H9 (cell line): ENCODE data around the gene ZP3. TPM values are rescaled to one million over a fixed set of nuclear protein-coding genes. Genes with fewer than 3 reads are reported as not detected.

Experiments used
- DNase-seq: peaks from one replicate; pipeline ENCODE4 v3.0.0-alpha.2; 2017
- H2AFZ ChIP-seq: one replicate; pipeline ENCODE4 v1.6.1; 2013; ENCODE audit warnings: mild to moderate bottlenecking, low read length, control low read depth, moderate library complexity
- H2AK5ac ChIP-seq: 2 replicates; pipeline ENCODE4 v1.6.1; 2013; ENCODE audit warnings: low read length, control low read depth, mixed read lengths; ENCODE audit not compliant: insufficient read length
- H2BK120ac ChIP-seq: one replicate; pipeline ENCODE4 v1.6.1; 2013; ENCODE audit warnings: low read depth, mild to moderate bottlenecking, low read length, control low read depth, inconsistent platforms; ENCODE audit not compliant: poor library complexity, severe bottlenecking
- H2BK12ac ChIP-seq: 2 replicates; pipeline ENCODE4 v1.6.1; 2013; ENCODE audit warnings: low read length, control low read depth, mixed read lengths, low read depth; ENCODE audit not compliant: insufficient read length
- H2BK15ac ChIP-seq: 2 replicates; pipeline ENCODE4 v1.6.1; 2013; ENCODE audit warnings: low read depth, low read length, control low read depth
- H2BK20ac ChIP-seq: one replicate; pipeline ENCODE4 v1.6.1; 2013; ENCODE audit warnings: low read depth, mild to moderate bottlenecking, low read length, control low read depth, inconsistent platforms; ENCODE audit not compliant: poor library complexity, severe bottlenecking
- H2BK5ac ChIP-seq: 2 replicates; pipeline ENCODE4 v1.6.1; 2013; ENCODE audit warnings: low read length, control low read depth, mixed read lengths; ENCODE audit not compliant: insufficient read length
- H3K14ac ChIP-seq: 2 replicates; pipeline ENCODE4 v1.6.1; 2013; ENCODE audit warnings: low read length, control low read depth; ENCODE audit not compliant: insufficient read depth
- H3K18ac ChIP-seq: 2 replicates; pipeline ENCODE4 v1.6.1; 2013; ENCODE audit warnings: low read depth, mild to moderate bottlenecking, mixed read lengths, low read length, control low read depth; ENCODE audit not compliant: insufficient read length
- H3K23ac ChIP-seq: 2 replicates; pipeline ENCODE4 v1.6.1; 2013; ENCODE audit warnings: low read length, control low read depth, mixed read lengths, low read depth; ENCODE audit not compliant: insufficient read length
- H3K23me2 ChIP-seq: 2 replicates; pipeline ENCODE4 v1.6.1; 2013; ENCODE audit warnings: low read depth, mild to moderate bottlenecking, mixed read lengths, low read length, control low read depth; ENCODE audit not compliant: insufficient read length, poor library complexity, severe bottlenecking
- H3K27ac ChIP-seq: 2 replicates; pipeline ENCODE4 v1.5.1; 2013; ENCODE audit warnings: low read length, control low read depth, mixed read lengths, low read depth; ENCODE audit not compliant: insufficient read length
- H3K27me3 ChIP-seq: 2 replicates; pipeline ENCODE4 v1.6.1; 2013; ENCODE audit warnings: low read length, control low read depth, inconsistent platforms; ENCODE audit not compliant: insufficient read depth
- H3K4ac ChIP-seq: 2 replicates; pipeline ENCODE4 v1.6.1; 2013; ENCODE audit warnings: low read depth, mild to moderate bottlenecking, control low read depth, inconsistent platforms, low read length, moderate library complexity
- H3K4me1 ChIP-seq: 2 replicates; pipeline ENCODE4 v1.6.1; 2013; ENCODE audit warnings: low read length, control low read depth, inconsistent platforms; ENCODE audit not compliant: insufficient read depth
- H3K4me2 ChIP-seq: 2 replicates; pipeline ENCODE4 v1.6.1; 2013; ENCODE audit warnings: low read length, control low read depth, mixed read lengths; ENCODE audit not compliant: insufficient read length, insufficient read depth
- H3K56ac ChIP-seq: 2 replicates; pipeline ENCODE4 v1.6.1; 2013; ENCODE audit warnings: low read depth, mild to moderate bottlenecking, mixed read lengths, low read length, control low read depth; ENCODE audit not compliant: insufficient read length
- H3K79me1 ChIP-seq: 2 replicates; pipeline ENCODE4 v1.6.1; 2013; ENCODE audit warnings: low read depth, mild to moderate bottlenecking, moderate library complexity, low read length, control low read depth, inconsistent platforms; ENCODE audit not compliant: insufficient read depth, poor library complexity, severe bottlenecking
- H3K79me2 ChIP-seq: 2 replicates; pipeline ENCODE4 v1.6.1; 2013; ENCODE audit warnings: low read length, control low read depth, inconsistent platforms; ENCODE audit not compliant: insufficient read depth
- H3K9ac ChIP-seq: 2 replicates; pipeline ENCODE4 v1.6.1; 2013; ENCODE audit warnings: low read length, control low read depth, mixed read lengths; ENCODE audit not compliant: insufficient read length; ENCODE audit errors: extremely low read depth
- H3K9me3 ChIP-seq: one replicate; pipeline ENCODE4 v1.6.1; 2013; ENCODE audit warnings: low read depth, low read length, inconsistent platforms; ENCODE audit not compliant: control insufficient read depth
- H3T11ph ChIP-seq: one replicate; pipeline ENCODE4 v1.6.1; 2013; ENCODE audit warnings: mild to moderate bottlenecking, low read length, control low read depth, inconsistent platforms
- H4K20me1 ChIP-seq: one replicate; pipeline ENCODE4 v1.6.1; 2013; ENCODE audit not compliant: control insufficient read depth, insufficient read length, insufficient read depth
- H4K5ac ChIP-seq: 2 replicates; pipeline ENCODE4 v1.6.1; 2013; ENCODE audit warnings: low read depth, mild to moderate bottlenecking, mixed read lengths, low read length, control low read depth; ENCODE audit not compliant: insufficient read length
- H4K8ac ChIP-seq: replicated peaks from 2 replicates; pipeline ENCODE4 v1.6.1; 2013; ENCODE audit warnings: low read length, control low read depth, mixed read lengths, low read depth; ENCODE audit not compliant: insufficient read length
- H4K91ac ChIP-seq: 2 replicates; pipeline ENCODE4 v1.6.1; 2013; ENCODE audit warnings: low read depth, mild to moderate bottlenecking, moderate library complexity, mixed read lengths, low read length, control low read depth; ENCODE audit not compliant: insufficient read length
- H3K27ac Mint-ChIP-seq, 3 experiments: 2 replicates in 2 of 3; 3 replicates in 1 of 3; pipeline ENCODE4 v1.8.0; 2020 to 2021; ENCODE audit warnings: mixed read lengths in 3 of 3, mild to moderate bottlenecking in 1 of 3, moderate library complexity in 1 of 3
- H3K27me3 Mint-ChIP-seq: 2 replicates; pipeline ENCODE4 v1.8.0; 2021; ENCODE audit warnings: low read depth, mild to moderate bottlenecking, moderate library complexity, mixed read lengths
- H3K36me3 Mint-ChIP-seq, 3 experiments: 2 replicates in 2 of 3; 3 replicates in 1 of 3; pipeline ENCODE4 v1.8.0; 2020 to 2021; ENCODE audit warnings: low read depth in 3 of 3, mixed read lengths in 3 of 3; ENCODE audit not compliant: insufficient read depth in 1 of 3
- H3K4me1 Mint-ChIP-seq, 2 experiments: 2 replicates each; pipeline ENCODE4 v1.8.0; 2020; ENCODE audit warnings: mixed read lengths in 2 of 2
- H3K4me3 Mint-ChIP-seq, 2 experiments: 2 replicates in 1 of 2; 3 replicates in 1 of 2; pipeline ENCODE4 v1.8.0; 2020 to 2021; ENCODE audit warnings: mild to moderate bottlenecking in 2 of 2, mixed read lengths in 2 of 2, moderate library complexity in 1 of 2
- H3K9me3 Mint-ChIP-seq, 2 experiments: 2 replicates in 1 of 2; 3 replicates in 1 of 2; pipeline ENCODE4 v1.8.0; 2020; ENCODE audit warnings: mild to moderate bottlenecking in 2 of 2, mixed read lengths in 2 of 2, moderate library complexity in 1 of 2
- WGBS: extraction: QIAGEN DNeasy Blood & Tissue Kit; methylation state at CpG from one replicate; pipeline ENCODE4 v1.1.7; 2013; ENCODE audit warnings: missing lambda C conversion rate, low lambda C conversion rate, mixed read lengths; ENCODE audit not compliant: insufficient read length; ENCODE audit errors: extremely low coverage; 5-methylcytosine and 5-hydroxymethylcytosine counted together
- total RNA-seq: library from RNA; stranded (reverse); gene quantifications from 2 replicates; pipeline ENCODE4 v1.2.1, GENCODE V29; 2021
- TF ChIP-seq, protein P1 (sequence below): fragments of 200-600 bp; sonication (generic); conservative IDR thresholded peaks from 3 replicates; pipeline ENCODE4 v1.8.0; 2021; ENCODE audit warnings: antibody characterized with exemption, mild to moderate bottlenecking

The ZP3 gene
- total RNA-seq, 1 experiment from 2014 or later, result 1.3 TPM

GRCh38 chr7:76411626-76412025 lies 13.1 kb upstream of the ZP3 start:
- H3K79me2 ChIP-seq, result no peaks in the 10 kb centered on the region
- TF ChIP-seq, protein P1, sequence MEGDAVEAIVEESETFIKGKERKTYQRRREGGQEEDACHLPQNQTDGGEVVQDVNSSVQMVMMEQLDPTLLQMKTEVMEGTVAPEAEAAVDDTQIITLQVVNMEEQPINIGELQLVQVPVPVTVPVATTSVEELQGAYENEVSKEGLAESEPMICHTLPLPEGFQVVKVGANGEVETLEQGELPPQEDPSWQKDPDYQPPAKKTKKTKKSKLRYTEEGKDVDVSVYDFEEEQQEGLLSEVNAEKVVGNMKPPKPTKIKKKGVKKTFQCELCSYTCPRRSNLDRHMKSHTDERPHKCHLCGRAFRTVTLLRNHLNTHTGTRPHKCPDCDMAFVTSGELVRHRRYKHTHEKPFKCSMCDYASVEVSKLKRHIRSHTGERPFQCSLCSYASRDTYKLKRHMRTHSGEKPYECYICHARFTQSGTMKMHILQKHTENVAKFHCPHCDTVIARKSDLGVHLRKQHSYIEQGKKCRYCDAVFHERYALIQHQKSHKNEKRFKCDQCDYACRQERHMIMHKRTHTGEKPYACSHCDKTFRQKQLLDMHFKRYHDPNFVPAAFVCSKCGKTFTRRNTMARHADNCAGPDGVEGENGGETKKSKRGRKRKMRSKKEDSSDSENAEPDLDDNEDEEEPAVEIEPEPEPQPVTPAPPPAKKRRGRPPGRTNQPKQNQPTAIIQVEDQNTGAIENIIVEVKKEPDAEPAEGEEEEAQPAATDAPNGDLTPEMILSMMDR, result no peak
- H2BK5ac ChIP-seq, result no peak overlapping the region
- no peak for DNase-seq
- no peak overlapping the region for H3K14ac ChIP-seq
- no peak overlapping the region for H2AK5ac ChIP-seq
- H3K4me1 ChIP-seq, result peaks cover 5% of the 10 kb centered on the region; the same call in 1 of the 2 replicates
- H2BK12ac ChIP-seq, result no peak overlapping the region
- H3K9ac ChIP-seq, result no peak overlapping the region
- H3K79me1 ChIP-seq, result no peaks in the 10 kb centered on the region
- Mint-ChIP-seq H3K4me3 (no peak overlapping the region), H3K9me3 (no peaks in the 10 kb centered on the region), H3K4me1 (peaks cover 18 to 29% of the 10 kb centered on the region in 2 experiments), H3K36me3 (no peaks in the 10 kb centered on the region; a peak in 1 of 7 replicates), H3K27ac (no peak overlapping the region), H3K27me3 (no peaks in the 10 kb centered on the region)
- H3K23me2 ChIP-seq, result no peaks in the 10 kb centered on the region
- no peak overlapping the region for H4K8ac ChIP-seq
- H4K20me1 ChIP-seq, result no peaks in the 10 kb centered on the region
- no peak overlapping the region for H3K23ac ChIP-seq
- no peaks in the 10 kb centered on the region for H3K27me3 ChIP-seq
- no CpG with 5 or more reads among the region's 1 CpG for WGBS
- H3K27ac ChIP-seq, result no peak overlapping the region
- no peak overlapping the region for H4K91ac ChIP-seq
- no peak overlapping the region for H2BK20ac ChIP-seq
- H4K5ac ChIP-seq, result no peak overlapping the region
- no peak overlapping the region for H3K4ac ChIP-seq
- no peak overlapping the region for H2AFZ ChIP-seq
- no peaks in the 10 kb centered on the region for H3K9me3 ChIP-seq
- no peak overlapping the region for H2BK120ac ChIP-seq
- H2BK15ac ChIP-seq, result no peak overlapping the region
- no peak overlapping the region for H3K18ac ChIP-seq
- H3T11ph ChIP-seq, result no peak overlapping the region
- H3K56ac ChIP-seq, result no peak overlapping the region
- no peak overlapping the region for H3K4me2 ChIP-seq
